IPS-20b (cell line): ENCODE measurements around the gene CD300LB.
"Not testable (repeated sequence)": the region's sequence is repeated elsewhere in the genome, so short reads cannot be mapped to it uniquely, and the experiment has no call there.

Experiments
- H3K27ac ChIP-seq: one replicate; pipeline ENCODE4 v1.5.1; 2013; ENCODE audit warnings: low read length
- H3K27me3 ChIP-seq: 2 replicates; pipeline ENCODE4 v1.6.1; 2013; ENCODE audit warnings: mild to moderate bottlenecking, low read length, inconsistent platforms; ENCODE audit not compliant: insufficient read depth
- H3K36me3 ChIP-seq: 2 replicates; pipeline ENCODE4 v1.6.1; 2013; ENCODE audit warnings: low read depth, mild to moderate bottlenecking, inconsistent platforms, low read length, moderate library complexity; ENCODE audit not compliant: insufficient read depth
- H3K4me1 ChIP-seq: 2 replicates; pipeline ENCODE4 v1.6.1; 2013; ENCODE audit warnings: mild to moderate bottlenecking, control low read depth, inconsistent platforms, low read length, moderate library complexity; ENCODE audit not compliant: insufficient read depth
- H3K4me3 ChIP-seq: 2 replicates; pipeline ENCODE4 v1.5.1; 2013; ENCODE audit warnings: mild to moderate bottlenecking, low read length, inconsistent platforms
- H3K9ac ChIP-seq: 2 replicates; pipeline ENCODE4 v1.6.1; 2013; ENCODE audit warnings: low read depth, mild to moderate bottlenecking, inconsistent platforms, low read length, moderate library complexity
- H3K9me3 ChIP-seq: 2 replicates; pipeline ENCODE4 v1.6.1; 2013; ENCODE audit warnings: mild to moderate bottlenecking, low read depth, low read length, inconsistent platforms; ENCODE audit not compliant: insufficient read depth

Gene CD300LB

GRCh38 chr17:74522381-74523105 lies 8.7 kb downstream of the CD300LB start:
- Histone ChIP-seq H3K27ac (no peak overlapping the region), H3K27me3 (no peaks in the 10 kb centered on the region; the same call in 1 of the 2 replicates), H3K4me3 (no peak overlapping the region), H3K4me1 (no peaks in the 10 kb centered on the region), H3K9me3 (peaks cover 5% of the 10 kb centered on the region; the same call in 1 of the 2 replicates), H3K9ac (no peak overlapping the region), H3K36me3 (no peaks in the 10 kb centered on the region)

- no peak overlapping the region for H3K4me3 ChIP-seq
- H3K4me1 ChIP-seq = no peaks in the 10 kb centered on the region
- H3K27me3 ChIP-seq = no peaks in the 10 kb centered on the region; the same call in 1 of the 2 replicates
- no peak overlapping the region for H3K27ac ChIP-seq
- no peaks in the 10 kb centered on the region for H3K36me3 ChIP-seq
- H3K9me3 ChIP-seq = peaks cover 5% of the 10 kb centered on the region; the same call in 1 of the 2 replicates
- H3K9ac ChIP-seq = no peak overlapping the region
These were observed 9.5 kb downstream of the CD300LB start for GRCh38 chr17:74521701-74522201.

GRCh38 chr17:74520790-74521480 lies 10.3 kb downstream of the CD300LB start:
- Histone ChIP-seq H3K9me3 (peaks cover 5% of the 10 kb centered on the region; the same call in 1 of the 2 replicates), H3K9ac (no peak overlapping the region), H3K27me3 (no peaks in the 10 kb centered on the region; the same call in 1 of the 2 replicates), H3K27ac (no peak overlapping the region), H3K4me1 (no peaks in the 10 kb centered on the region), H3K36me3 (no peaks in the 10 kb centered on the region), H3K4me3 (no peak overlapping the region)

GRCh38 chr17:74520016-74520434 lies 11.2 kb downstream of the CD300LB start:
- H3K27me3 ChIP-seq = no peaks in the 10 kb centered on the region; the same call in 1 of the 2 replicates
- H3K36me3 ChIP-seq = no peaks in the 10 kb centered on the region

GRCh38 chr17:74518413-74518981 lies 12.8 kb downstream of the CD300LB start:
- not testable (repeated sequence) for H3K4me3 ChIP-seq, H3K27me3 ChIP-seq, H3K27ac ChIP-seq, H3K4me1 ChIP-seq, H3K9ac ChIP-seq, H3K36me3 ChIP-seq
- H3K9me3 ChIP-seq = peaks cover 19% of the 10 kb centered on the region; the same call in 1 of the 2 replicates

More at GRCh38 chr17:74520016-74520434, 11.2 kb downstream of the CD300LB start:
- Histone ChIP-seq H3K27ac (no peak overlapping the region), H3K9ac (no peak overlapping the region), H3K4me3 (no peak overlapping the region), H3K9me3 (peaks cover 6% of the 10 kb centered on the region; the same call in 1 of the 2 replicates), H3K4me1 (no peaks in the 10 kb centered on the region)

GRCh38 chr17:74516561-74517328 lies 14.5 kb downstream of the CD300LB start:
- H3K36me3 ChIP-seq = no peaks in the 10 kb centered on the region
- no peak overlapping the region for H3K9ac ChIP-seq
- peaks cover 5% of the 10 kb centered on the region; the same call in 1 of the 2 replicates for H3K27me3 ChIP-seq
- H3K9me3 ChIP-seq = peaks cover 19% of the 10 kb centered on the region; the same call in 1 of the 2 replicates
- no peak overlapping the region for H3K27ac ChIP-seq
- H3K4me1 ChIP-seq = no peaks in the 10 kb centered on the region
- no peak overlapping the region for H3K4me3 ChIP-seq

GRCh38 chr17:74515941-74516340 lies 15.3 kb downstream of the CD300LB start:
- Histone ChIP-seq H3K36me3 (no peaks in the 10 kb centered on the region), H3K27me3 (peaks cover 5% of the 10 kb centered on the region; the same call in 1 of the 2 replicates), H3K4me1 (no peaks in the 10 kb centered on the region), H3K9ac (no peak overlapping the region), H3K27ac (no peak overlapping the region), H3K9me3 (peaks cover 19% of the 10 kb centered on the region; the same call in 1 of the 2 replicates), H3K4me3 (no peak overlapping the region)

GRCh38 chr17:74514632-74515334 lies 16.5 kb downstream of the CD300LB start:
- Histone ChIP-seq H3K27ac (no peak overlapping the region), H3K9me3 (peaks cover 19% of the 10 kb centered on the region; the same call in 1 of the 2 replicates), H3K4me3 (no peak overlapping the region), H3K36me3 (no peaks in the 10 kb centered on the region), H3K4me1 (no peaks in the 10 kb centered on the region), H3K9ac (no peak overlapping the region), H3K27me3 (peaks cover 5% of the 10 kb centered on the region; the same call in 1 of the 2 replicates)

GRCh38 chr17:74513987-74514631 lies 17.2 kb downstream of the CD300LB start:
- H3K27me3 ChIP-seq = peaks cover 5% of the 10 kb centered on the region; the same call in 1 of the 2 replicates
- H3K27ac ChIP-seq = no peak overlapping the region
- H3K4me1 ChIP-seq = no peaks in the 10 kb centered on the region
- no peak overlapping the region for H3K9ac ChIP-seq
- peaks cover 19% of the 10 kb centered on the region; the same call in 1 of the 2 replicates for H3K9me3 ChIP-seq
- H3K4me3 ChIP-seq = no peak overlapping the region
- no peaks in the 10 kb centered on the region for H3K36me3 ChIP-seq

- Histone ChIP-seq H3K9me3 (peaks cover 14% of the 10 kb centered on the region; the same call in 1 of the 2 replicates), H3K27ac (no peak overlapping the region), H3K4me1 (no peaks in the 10 kb centered on the region), H3K36me3 (no peaks in the 10 kb centered on the region), H3K9ac (no peak overlapping the region), H3K27me3 (peaks cover 5% of the 10 kb centered on the region; the same call in 1 of the 2 replicates), H3K4me3 (no peak overlapping the region)
These were observed 18.6 kb downstream of the CD300LB start for GRCh38 chr17:74512624-74513091.
